Fibroblast of lung (primary cell): ENCODE results near the gene FTSJ1.

Experiments
- CTCF ChIP-seq, 2 donors: IDR thresholded peaks in 1 of 2; conservative IDR thresholded peaks in 1 of 2; 1 replicate in 1 of 2; 2 replicates in 1 of 2; pipeline ENCODE4 v1.5.1; 2011 to 2012; ENCODE audit warnings: low read length in 2 of 2, control low read depth in 1 of 2, inconsistent platforms in 1 of 2, low read depth in 1 of 2, mild to moderate bottlenecking in 1 of 2
- EZH2 ChIP-seq: IDR thresholded peaks from 2 replicates; pipeline ENCODE4 v1.5.1; 2012; ENCODE audit warnings: low read length, control low read depth, mild to moderate bottlenecking; ENCODE audit errors: missing control alignments

- TF ChIP-seq CTCF (conservative IDR thresholded peaks at IDR 0.05 in 1 of 2, IDR thresholded peaks at IDR 0.05 in 1 of 2; ENCODE audit: low read depth in 1 of 2, low read length in 2 of 2) (peak; percentile 13 to 49), EZH2 (no peak)
Measured at GRCh38 chrX:48468693-48469691, 7.0 kb upstream of the FTSJ1 start.
